Body of pancreas (tissue), 4 donors: Measurements from ENCODE around the gene RAB6C. TPM values are rescaled to one million over a fixed set of nuclear protein-coding genes. Genes with fewer than 3 reads are reported as not detected.
A peak's percentile ranks its signal among the peaks of the same experiment; 100 is the strongest.
"Not testable (repeated sequence)": the region's sequence is repeated elsewhere in the genome, so short reads cannot be mapped to it uniquely, and the experiment has no call there.

ENCODE experiments used
- ATAC-seq: fragments of 150-250 bp; one replicate; pipeline ENCODE4 v1.9.1; 2016
- DNase-seq, 4 donors: peaks; one replicate each; pipeline ENCODE4 v3.0.0-alpha.2; 2019
- H3K27ac ChIP-seq, 4 donors: fragments of 200-600 bp; sonication (generic); 1 replicate in 3 of 4; 2 replicates in 1 of 4; pipeline versions ENCODE4 v1.5.1 to v1.6.1; 2016 to 2019; ENCODE audit warnings: mild to moderate bottlenecking in 1 of 4, mixed read lengths in 1 of 4, moderate library complexity in 1 of 4
- H3K27me3 ChIP-seq, 2 donors: fragments of 200-600 bp; sonication (generic); one replicate each; pipeline ENCODE4 v1.6.0; 2016; ENCODE audit warnings: mild to moderate bottlenecking in 1 of 2
- H3K36me3 ChIP-seq, 2 donors: fragments of 200-600 bp; sonication (generic); replicated peaks in 1 of 2; 2 replicates each; pipeline ENCODE4 v1.5.1; 2016; ENCODE audit warnings: low read depth in 2 of 2; ENCODE audit not compliant: insufficient read depth in 1 of 2
- H3K4me1 ChIP-seq: fragments of 200-600 bp; sonication (generic); one replicate; pipeline ENCODE4 v1.6.0; 2016
- H3K4me3 ChIP-seq, 2 donors: fragments of 200-600 bp; sonication (generic); 1 replicate in 1 of 2; 2 replicates in 1 of 2; pipeline ENCODE4 v1.5.1; 2016 to 2019
- H3K9me3 ChIP-seq, 3 donors: fragments of 200-600 bp; sonication (generic); 1 replicate in 2 of 3; 2 replicates in 1 of 3; pipeline ENCODE4 v1.5.1; 2016
- CTCF ChIP-seq, 7 experiments: fragments of 450-650 bp in 4 of 7; fragments of 200-600 bp in 3 of 7; sonication (generic) in 3 of 7; IDR thresholded peaks; one replicate each; pipeline ENCODE4 v1.5.1; 2016 to 2019; ENCODE audit warnings: antibody characterized with exemption in 7 of 7
- POLR2A ChIP-seq, 3 donors: fragments of 450-650 bp; IDR thresholded peaks; one replicate each; pipeline ENCODE4 v1.6.1; 2016; ENCODE audit warnings: antibody characterized with exemption in 3 of 3, mild to moderate bottlenecking in 2 of 3
- WGBS, 2 donors: methylation state at CpG; one replicate each; pipeline ENCODE4 v1.1.5; 2017; 5-methylcytosine and 5-hydroxymethylcytosine counted together
- intact Hi-C: fragments of 100-400 bp; cut with DNase I; formaldehyde crosslinking; loops from one replicate; pipeline ENCODE4 v1.15.1; 2023
- total RNA-seq, 2 donors: library from RNA; depleted of rRNA; stranded (reverse); fragments of >200 nt; gene quantifications; one replicate each; pipeline ENCODE4 v1.1.0, GENCODE V29; 2016

The RAB6C gene
- total RNA-seq = under 1 TPM in 1 of 2 donors, not detected in 1; 0.52 TPM

GRCh38 chr2:129979629-129980155, at the start of gene RAB6C:
TSS of gene RAB6C (plus strand) at chr2:129979666. CDS start at chr2:129980116, 450 bp downstream.
- H3K36me3 ChIP-seq, intact Hi-C loops, H3K9me3 ChIP-seq, H3K27me3 ChIP-seq, H3K27ac ChIP-seq, H3K4me1 ChIP-seq: not testable (repeated sequence)
- peak within 1 kb of the TSS in 1 of 2 donors; percentile 20 for H3K4me3 ChIP-seq
- 2% methylated on average over 20 to 54 of the region's 54 CpGs for WGBS, 2 donors
- peak; percentile 3 to 41 (median 21) for DNase-seq
- ATAC-seq = peak; percentile 60

- TF ChIP-seq POLR2A (IDR thresholded peaks at IDR 0.05) = no peak
- no peak for TF ChIP-seq CTCF (IDR thresholded peaks at IDR 0.05)
- Histone ChIP-seq H3K27ac (no peak overlapping the region), H3K4me3 (no peak overlapping the region), H3K27me3 (peaks cover 0 to 12% of the 10 kb centered on the region in 2 donors), H3K4me1 (no peaks in the 10 kb centered on the region), H3K36me3 (no peaks in the 10 kb centered on the region), H3K9me3 (no peaks in the 10 kb centered on the region)
- no peak for DNase-seq
- no peak for ATAC-seq
- intact Hi-C loops = loop anchor here (10.0 kb wide), 1 partner anchor 404 kb away; no protein-coding TSS in a partner anchor
- WGBS, 2 donors = 48 to 64% methylated on average over 6 of the region's 6 CpGs
These were observed 49.0 kb upstream of the RAB6C start for GRCh38 chr2:129930451-129930850.

GRCh38 chr2:129933387-129933786, 46.1 kb upstream of the RAB6C start:
- whole genome bisulfite sequencing, 2 donors = 28 to 30% methylated on average over 8 of the region's 8 CpGs
- peaks cover 0 to 12% of the 10 kb centered on the region in 2 donors for H3K27me3 ChIP-seq
- H3K27ac ChIP-seq, H3K4me1 ChIP-seq, H3K4me3 ChIP-seq, DNase-seq, ATAC-seq, H3K9me3 ChIP-seq, H3K36me3 ChIP-seq: not testable (repeated sequence)
- intact Hi-C loops = loop anchor here (10.0 kb wide), 1 partner anchor 401 kb away; no protein-coding TSS in a partner anchor

GRCh38 chr2:129934044-129934822, 45.2 kb upstream of the RAB6C start:
- 5 to 7% methylated on average over 19 to 37 of the region's 41 CpGs for WGBS, 2 donors
- Histone ChIP-seq H3K27ac (no peak overlapping the region), H3K27me3 (peaks cover 0 to 12% of the 10 kb centered on the region in 2 donors), H3K4me3 (no peak overlapping the region), H3K9me3 (no peaks in the 10 kb centered on the region), H3K4me1 (no peaks in the 10 kb centered on the region), H3K36me3 (no peaks in the 10 kb centered on the region)
- TF ChIP-seq POLR2A (IDR thresholded peaks at IDR 0.05) (no peak), CTCF (IDR thresholded peaks at IDR 0.05) (no peak)
- intact Hi-C loops = loop anchor here (10.0 kb wide), 1 partner anchor 401 kb away; no protein-coding TSS in a partner anchor
- ATAC-seq = no peak
- no peak for DNase-seq

GRCh38 chr2:129935118-129935517, 44.3 kb upstream of the RAB6C start:
- no peaks in the 10 kb centered on the region for H3K36me3 ChIP-seq
- WGBS, 2 donors = 35 to 40% methylated on average over 1 of the region's 1 CpG
- no peak for ATAC-seq
- H3K9me3 ChIP-seq = no peaks in the 10 kb centered on the region
- no peaks in the 10 kb centered on the region for H3K4me1 ChIP-seq
- TF ChIP-seq CTCF (IDR thresholded peaks at IDR 0.05) (no peak), POLR2A (IDR thresholded peaks at IDR 0.05) (no peak)
- no peak overlapping the region for H3K27ac ChIP-seq
- intact Hi-C loops = loop anchor here (10.0 kb wide), 1 partner anchor 400 kb away; no protein-coding TSS in a partner anchor
- DNase-seq = no peak
- peaks cover 0 to 12% of the 10 kb centered on the region in 2 donors for H3K27me3 ChIP-seq
- H3K4me3 ChIP-seq = no peak overlapping the region
